Measurements from ENCODE around the gene LHFPL2.
"Not testable (repeated sequence)": the region's sequence is repeated elsewhere in the genome, so short reads cannot be mapped to it uniquely, and the experiment has no call there.

Gene LHFPL2, protein sequence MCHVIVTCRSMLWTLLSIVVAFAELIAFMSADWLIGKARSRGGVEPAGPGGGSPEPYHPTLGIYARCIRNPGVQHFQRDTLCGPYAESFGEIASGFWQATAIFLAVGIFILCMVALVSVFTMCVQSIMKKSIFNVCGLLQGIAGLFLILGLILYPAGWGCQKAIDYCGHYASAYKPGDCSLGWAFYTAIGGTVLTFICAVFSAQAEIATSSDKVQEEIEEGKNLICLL

DNA sequence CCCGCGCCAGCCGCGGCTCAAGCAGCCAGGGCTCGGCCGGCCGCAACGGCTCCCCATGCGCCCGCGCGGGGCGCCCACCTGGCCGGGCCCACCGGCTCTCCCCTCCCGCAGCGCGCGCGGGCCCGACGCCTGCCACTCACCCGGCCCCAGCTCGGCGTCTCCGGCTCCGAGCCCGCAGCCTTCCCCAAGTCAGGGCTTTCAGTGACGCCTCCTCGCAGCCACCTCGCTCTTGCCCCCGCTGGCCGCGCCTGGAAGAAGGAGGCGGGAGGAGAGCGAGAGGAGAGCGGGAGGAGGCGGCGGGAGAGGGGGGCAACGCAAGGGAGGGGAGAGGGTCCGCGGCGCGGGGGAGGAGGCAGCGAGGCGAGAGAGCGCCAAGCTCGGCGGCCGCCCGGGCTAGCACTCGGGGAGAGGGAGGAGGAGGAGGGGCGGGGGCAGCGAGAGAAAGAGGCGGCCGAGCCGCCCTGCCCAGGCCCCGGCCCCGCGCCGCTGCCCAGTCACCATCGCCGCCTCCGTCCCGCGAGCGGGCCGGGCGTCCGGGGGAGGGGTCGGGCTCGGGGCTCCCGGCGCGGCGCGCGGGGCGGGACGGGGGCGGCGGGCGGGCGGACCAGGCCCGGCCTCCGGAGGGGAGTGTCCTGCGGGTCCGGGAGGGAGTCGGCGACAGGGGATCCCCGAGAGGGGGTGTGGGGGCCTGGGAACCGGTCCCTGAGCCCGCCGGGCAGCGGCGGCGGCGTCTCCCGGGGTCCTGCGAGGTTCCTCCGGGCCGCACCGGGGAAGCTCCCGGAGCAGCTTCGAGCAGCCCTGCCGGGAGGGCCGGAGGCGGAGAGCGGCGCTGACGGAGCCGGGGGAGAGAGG, at the start of gene LHFPL2:
TSS of gene LHFPL2 (minus strand) at position 414 of the 852 bp plus-strand sequence. CDS start 138,559 bp downstream, outside the sequence.
- TF ChIP-seq FOXM1 (IDR thresholded peaks at IDR 0.05; ENCODE audit: borderline replicate concordance) (no peak), L3MBTL2 (conservative IDR thresholded peaks at IDR 0.05) (0 out of 2 replicates have a peak, but pooled peaks have one; percentile 42), BHLHE40 (IDR thresholded peaks at IDR 0.05; ENCODE audit: borderline replicate concordance) (no peak), ZNF384 (IDR thresholded peaks at IDR 0.05) (no peak)
- TF ChIP-seq, protein P1, sequence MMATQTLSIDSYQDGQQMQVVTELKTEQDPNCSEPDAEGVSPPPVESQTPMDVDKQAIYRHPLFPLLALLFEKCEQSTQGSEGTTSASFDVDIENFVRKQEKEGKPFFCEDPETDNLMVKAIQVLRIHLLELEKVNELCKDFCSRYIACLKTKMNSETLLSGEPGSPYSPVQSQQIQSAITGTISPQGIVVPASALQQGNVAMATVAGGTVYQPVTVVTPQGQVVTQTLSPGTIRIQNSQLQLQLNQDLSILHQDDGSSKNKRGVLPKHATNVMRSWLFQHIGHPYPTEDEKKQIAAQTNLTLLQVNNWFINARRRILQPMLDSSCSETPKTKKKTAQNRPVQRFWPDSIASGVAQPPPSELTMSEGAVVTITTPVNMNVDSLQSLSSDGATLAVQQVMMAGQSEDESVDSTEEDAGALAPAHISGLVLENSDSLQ (IDR thresholded peaks at IDR 0.05), result peak; percentile 80
- ChIA-PET POLR2A (interaction anchor here (0.8 to 1.9 kb wide), 4 partner anchors 12 to 115 kb away, joined by 3 to 8 read pairs (median 4); no protein-coding TSS in a partner anchor), CTCF (interaction anchor here (0.6 kb wide), 1 partner anchor 268 kb away, joined by 4 read pairs; no protein-coding TSS in a partner anchor)
- peak; percentile 66 for DNase-seq (ENCODE audit: extremely low spot score)

DNA sequence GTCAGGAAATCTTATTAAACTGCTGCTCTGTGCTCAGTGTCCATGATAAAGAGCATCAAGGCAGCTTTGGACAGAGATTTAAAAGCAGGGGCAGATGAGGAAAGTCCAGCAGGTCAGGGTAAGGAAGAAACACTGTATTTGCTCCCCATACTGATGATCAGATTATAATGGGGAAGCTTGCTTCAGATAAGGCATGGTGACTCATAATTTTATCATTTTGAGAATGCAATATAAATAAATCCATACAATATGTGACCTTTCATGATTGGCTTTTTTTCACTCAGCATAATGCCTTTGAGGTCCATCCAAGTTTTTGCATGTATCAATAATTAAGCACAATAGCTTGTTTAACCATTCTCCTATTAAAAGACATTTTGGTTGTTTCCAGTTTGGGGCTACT, 48.1 kb upstream of the LHFPL2 start:
- CTCF ChIA-PET, result no interaction called here
- no peak for DNase-seq (ENCODE audit: extremely low spot score)
- TF ChIP-seq HDGF (IDR thresholded peaks at IDR 0.05; ENCODE audit: borderline replicate concordance) (no peak), BHLHE40 (IDR thresholded peaks at IDR 0.05; ENCODE audit: borderline replicate concordance) (no peak), FOXK2 (IDR thresholded peaks at IDR 0.05) (no peak), ELF4 (IDR thresholded peaks at IDR 0.05) (no peak)
- POLR2A ChIA-PET, result no interaction called here

DNA sequence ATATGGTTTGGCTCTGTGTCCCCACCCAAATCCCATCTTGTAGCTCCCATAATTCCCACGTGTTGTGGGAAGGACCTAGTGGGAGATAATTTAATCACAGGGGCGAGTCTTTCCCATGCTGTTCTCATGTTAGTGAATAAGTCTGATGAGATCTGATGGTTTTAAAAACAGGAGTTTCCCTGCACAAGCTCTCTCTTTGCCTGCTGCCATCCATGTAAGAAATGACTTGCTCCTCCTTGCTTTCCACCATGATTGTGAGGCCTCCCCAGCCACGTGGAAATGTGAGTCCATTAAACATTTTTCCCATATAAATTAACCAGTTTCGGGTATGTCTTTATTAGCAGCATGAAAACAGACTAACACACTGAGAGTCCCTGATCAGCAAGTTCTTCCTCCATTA, 47.5 kb upstream of the LHFPL2 start:
- POLR2A ChIA-PET, CTCF ChIA-PET: not testable (repeated sequence)

DNA sequence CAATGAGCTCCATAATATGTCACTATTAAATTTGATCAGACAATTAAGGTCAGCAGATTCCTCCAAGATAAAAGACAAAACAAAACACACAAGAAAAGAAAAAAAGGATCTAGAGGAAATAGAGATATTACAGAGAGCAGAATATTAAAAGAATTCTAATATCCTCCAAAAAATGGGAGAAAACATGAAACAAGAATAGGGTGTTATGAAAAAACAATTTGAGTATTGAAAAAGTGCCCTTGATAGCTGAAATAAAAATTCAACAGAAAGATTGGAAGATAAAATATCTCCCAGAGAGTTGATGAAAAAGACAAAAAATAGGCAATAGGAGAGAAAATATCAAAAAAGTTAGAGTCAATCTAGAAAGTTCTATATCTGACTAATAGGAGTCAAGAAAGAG, 44.8 kb upstream of the LHFPL2 start:
- CTCF ChIA-PET, result no interaction called here
- no peak for TF ChIP-seq SP1 (IDR thresholded peaks at IDR 0.05)
- TF ChIP-seq ZNF384 (IDR thresholded peaks at IDR 0.05), result no peak
- no peak for TF ChIP-seq FOXA1 (IDR thresholded peaks at IDR 0.05)
- TF ChIP-seq FOXK2 (IDR thresholded peaks at IDR 0.05), result no peak
- POLR2A ChIA-PET, result no interaction called here
- no peak for DNase-seq (ENCODE audit: extremely low spot score)

More for the DNA sequence above, 47.5 kb upstream of the LHFPL2 start:
- not testable (repeated sequence) for DNase-seq (ENCODE audit: extremely low spot score)

DNA sequence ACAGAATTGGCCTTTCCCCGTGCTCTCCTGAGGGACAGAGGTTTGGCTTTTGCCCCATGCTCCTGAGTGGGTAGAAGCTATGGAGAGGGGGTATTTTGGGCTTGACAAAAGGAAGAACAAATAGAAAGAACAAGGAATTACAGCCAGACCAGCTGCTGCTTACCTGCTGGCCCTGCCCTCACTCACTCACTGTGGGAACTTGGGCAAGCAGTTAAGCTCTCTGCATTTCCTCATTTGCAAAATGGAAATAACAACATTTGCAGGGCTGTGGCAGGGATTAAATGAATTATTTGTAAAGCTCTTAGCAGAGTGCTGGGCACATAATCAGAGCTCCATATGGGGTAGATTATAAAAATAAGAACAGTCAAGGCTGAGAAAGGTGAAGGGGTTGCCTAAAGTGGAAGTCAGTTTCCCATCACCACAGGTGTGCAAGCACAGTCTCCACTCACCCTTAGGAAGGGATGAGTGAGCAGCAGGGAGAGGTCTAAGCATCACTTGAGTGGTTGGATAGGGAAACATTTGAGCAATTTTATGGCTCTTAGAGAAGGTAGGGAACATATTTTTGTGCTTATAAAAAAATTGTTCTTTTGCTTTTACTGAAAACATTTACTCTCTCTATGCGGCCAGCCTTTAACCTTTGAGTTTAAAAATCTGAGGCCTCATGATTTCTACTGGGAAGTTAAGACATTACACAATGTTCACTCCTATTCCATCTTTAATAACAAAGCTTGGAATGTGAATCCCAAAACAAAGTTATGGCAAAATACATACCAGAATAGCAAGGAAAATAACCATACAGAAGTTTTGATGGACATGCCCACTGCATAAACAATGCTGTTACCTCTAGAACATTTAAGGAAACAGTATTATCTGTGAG, 42.8 kb upstream of the LHFPL2 start:
- TF ChIP-seq, protein P1 (IDR thresholded peaks at IDR 0.05), result no peak
- no peak for TF ChIP-seq BHLHE40 (IDR thresholded peaks at IDR 0.05; ENCODE audit: borderline replicate concordance)
- TF ChIP-seq CTBP1 (IDR thresholded peaks at IDR 0.05; ENCODE audit: borderline replicate concordance), result no peak
- TF ChIP-seq FOXK2 (IDR thresholded peaks at IDR 0.05), result no peak
- no peak for TF ChIP-seq LEF1 (IDR thresholded peaks at IDR 0.05; ENCODE audit: borderline replicate concordance)
- TF ChIP-seq SP1 (IDR thresholded peaks at IDR 0.05), result no peak
- no peak for TF ChIP-seq L3MBTL2 (conservative IDR thresholded peaks at IDR 0.05)
- TF ChIP-seq ZNF384 (IDR thresholded peaks at IDR 0.05), result no peak
- no peak for TF ChIP-seq TARDBP (IDR thresholded peaks at IDR 0.05)
- TF ChIP-seq ARNT (IDR thresholded peaks at IDR 0.05), result no peak
- TF ChIP-seq NFRKB (IDR thresholded peaks at IDR 0.05), result no peak
- POLR2A ChIA-PET, result interaction anchor here (1.4 kb wide), 1 partner anchor 9 kb away, joined by 7 read pairs; no protein-coding TSS in a partner anchor
- CTCF ChIA-PET, result interaction anchor here (0.6 kb wide), 1 partner anchor 521 kb away, joined by 4 read pairs; no protein-coding TSS in a partner anchor
- no peak for DNase-seq (ENCODE audit: extremely low spot score)

DNA sequence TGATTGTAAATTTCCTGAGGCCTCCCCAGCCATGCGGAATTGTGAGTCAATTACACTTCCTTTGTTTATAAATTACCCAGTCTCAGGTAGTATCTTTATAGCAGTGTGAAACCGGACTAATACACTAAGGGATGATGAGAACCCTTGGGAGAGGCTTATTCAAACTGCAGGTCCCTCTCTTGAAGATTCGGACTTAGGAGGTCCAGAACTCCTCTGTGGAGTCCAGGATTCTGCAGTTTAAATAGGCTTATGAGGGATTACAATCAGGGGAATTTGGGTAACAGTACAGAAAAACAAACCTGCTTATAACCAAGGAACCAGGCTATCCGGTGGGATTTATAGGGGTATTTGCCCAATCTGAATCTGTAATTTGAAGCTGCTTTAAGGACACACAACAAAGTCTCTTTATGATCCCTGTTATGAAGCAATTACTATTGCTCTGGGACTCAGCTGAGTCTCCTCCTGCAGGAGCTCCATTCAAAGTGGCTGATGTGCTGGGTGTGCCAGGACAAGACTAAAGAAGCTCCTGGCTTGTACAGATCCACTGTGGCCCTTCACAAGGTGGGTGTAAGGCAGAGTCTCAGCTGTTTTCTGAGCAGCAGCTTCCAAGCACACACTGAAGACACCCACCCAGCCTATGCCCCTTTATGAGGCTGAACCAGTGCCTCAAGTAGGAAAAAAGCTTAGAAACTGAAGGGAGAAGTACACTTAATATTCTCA, 41.8 kb upstream of the LHFPL2 start:
- CTCF ChIA-PET, result interaction anchor here (0.6 kb wide), 1 partner anchor 522 kb away, joined by 4 read pairs; no protein-coding TSS in a partner anchor
- POLR2A ChIA-PET, result interaction anchor here (0.6 to 1.4 kb wide), 2 partner anchors 10 to 1350 kb away, joined by 3 to 7 read pairs; no protein-coding TSS in a partner anchor
- no peak for TF ChIP-seq FOXK2 (IDR thresholded peaks at IDR 0.05)
- TF ChIP-seq NFRKB (IDR thresholded peaks at IDR 0.05), result no peak
- TF ChIP-seq FOXM1 (IDR thresholded peaks at IDR 0.05; ENCODE audit: borderline replicate concordance), result no peak
- no peak for TF ChIP-seq SP1 (IDR thresholded peaks at IDR 0.05)
- no peak for TF ChIP-seq TARDBP (IDR thresholded peaks at IDR 0.05)
- TF ChIP-seq, protein P1 (IDR thresholded peaks at IDR 0.05), result no peak
- no peak for TF ChIP-seq ELF4 (IDR thresholded peaks at IDR 0.05)
- no peak for DNase-seq (ENCODE audit: extremely low spot score)
